CD4-positive, alpha-beta T cell treated with Interleukin-15 for 1 hour (primary cell): ENCODE data around the gene SNCB.
"Not testable (repeated sequence)": the region's sequence is repeated elsewhere in the genome, so short reads cannot be mapped to it uniquely, and the experiment has no call there.

Experiments
- DNase-seq: peaks from one replicate; pipeline ENCODE4 v3.0.0-alpha.2; 2020

The SNCB gene

GRCh38 chr5:176621661-176622079 lies 8.7 kb downstream of the SNCB start:
- no peak for DNase-seq

- DNase-seq: no peak
Measured at GRCh38 chr5:176620333-176620981, 9.9 kb downstream of the SNCB start.

- no peak for DNase-seq
Measured at GRCh38 chr5:176619569-176620332, 10.6 kb downstream of the SNCB start.

- peak; percentile 87 for DNase-seq
Measured at GRCh38 chr5:176619203-176619568, 11.1 kb downstream of the SNCB start.

- DNase-seq: no peak
Measured at GRCh38 chr5:176618783-176619182, 11.6 kb downstream of the SNCB start.

- no peak for DNase-seq
Measured at GRCh38 chr5:176616511-176616910, 13.8 kb downstream of the SNCB start.

- DNase-seq: no peak
Measured at GRCh38 chr5:176614805-176615478, 15.4 kb downstream of the SNCB start.

GRCh38 chr5:176612855-176613254 lies 17.5 kb downstream of the SNCB start:
- no peak for DNase-seq

GRCh38 chr5:176612008-176612407 lies 18.3 kb downstream of the SNCB start:
- no peak for DNase-seq

- DNase-seq: peak; percentile 35
Measured at GRCh38 chr5:176611435-176611834, 18.9 kb downstream of the SNCB start.

- DNase-seq: no peak
Measured at GRCh38 chr5:176610435-176610773, 19.9 kb downstream of the SNCB start.

- peak; percentile 53 for DNase-seq
Measured at GRCh38 chr5:176609724-176610434, 20.5 kb downstream of the SNCB start, which contains the start of gene GPRIN1. Gene GPRIN1, minus strand, starts transcription at chr5:176610156. Its CDS starts 10,322 bp downstream, at chr5:176599834.

- DNase-seq: peak; percentile 21
Measured at GRCh38 chr5:176608937-176609723, 21.2 kb downstream of the SNCB start.

GRCh38 chr5:176608142-176608705 lies 22.1 kb downstream of the SNCB start:
- no peak for DNase-seq

GRCh38 chr5:176606875-176607274 lies 23.5 kb downstream of the SNCB start:
- DNase-seq: no peak

GRCh38 chr5:176606032-176606431 lies 24.3 kb downstream of the SNCB start:
- no peak for DNase-seq

- no peak for DNase-seq
Measured at GRCh38 chr5:176603091-176603490, 27.2 kb downstream of the SNCB start.

GRCh38 chr5:176601901-176602482 lies 28.3 kb downstream of the SNCB start:
- no peak for DNase-seq

GRCh38 chr5:176599749-176600430 lies 30.4 kb downstream of the SNCB start:
- not testable (repeated sequence) for DNase-seq

GRCh38 chr5:176597417-176598389 lies 32.6 kb downstream of the SNCB start:
- no peak for DNase-seq
